Astrocyte of the hippocampus (primary cell): Measurements from ENCODE around the gene HIPK1.

Experiments
- DNase-seq: peaks from one replicate; pipeline ENCODE4 v3.0.0; 2011; ENCODE audit warnings: low read depth, low spot score

HIPK1 gene

DNA sequence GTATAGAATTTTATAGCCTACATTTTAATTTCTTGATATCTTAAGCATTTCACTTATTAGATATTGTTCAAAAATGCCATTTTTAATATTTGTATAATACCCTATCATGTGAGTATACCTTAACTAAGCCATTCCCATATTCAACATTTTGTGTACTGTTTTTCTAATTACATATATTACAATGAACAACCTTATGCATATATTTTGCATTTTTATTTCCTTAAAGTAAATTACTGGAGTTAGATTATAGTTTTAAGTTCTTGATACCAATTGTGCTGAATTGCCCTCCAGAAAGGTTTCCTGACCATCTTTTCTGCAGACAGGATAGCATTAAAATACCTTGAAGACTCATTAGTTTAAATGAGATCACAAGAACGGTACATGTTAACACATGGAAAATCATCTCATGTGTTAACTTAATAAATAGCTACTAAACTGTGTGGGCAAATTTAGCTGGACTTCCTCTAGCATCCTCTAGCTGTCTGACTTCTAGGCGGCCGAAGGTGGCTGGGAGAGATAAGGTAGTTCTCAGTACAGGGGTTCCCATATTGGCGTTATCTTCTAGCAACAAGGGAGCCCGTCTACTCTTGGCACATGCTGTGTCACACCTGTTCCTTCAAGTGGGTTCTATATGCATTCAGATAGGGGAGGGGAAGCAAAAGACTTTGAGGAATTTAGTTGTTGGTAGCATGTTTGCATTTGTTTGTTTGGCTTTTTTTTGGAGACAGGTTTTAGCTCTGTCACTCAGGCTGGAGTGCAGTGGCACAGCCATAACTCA is 15.0 kb upstream of the HIPK1 start:
- no peak for DNase-seq

- no peak for DNase-seq
Observed at GRCh38 chr1:113916974-113917373, 12.2 kb upstream of the HIPK1 start.

- no peak for DNase-seq
Observed at GRCh38 chr1:113917400-113918082, 11.6 kb upstream of the HIPK1 start.

DNA sequence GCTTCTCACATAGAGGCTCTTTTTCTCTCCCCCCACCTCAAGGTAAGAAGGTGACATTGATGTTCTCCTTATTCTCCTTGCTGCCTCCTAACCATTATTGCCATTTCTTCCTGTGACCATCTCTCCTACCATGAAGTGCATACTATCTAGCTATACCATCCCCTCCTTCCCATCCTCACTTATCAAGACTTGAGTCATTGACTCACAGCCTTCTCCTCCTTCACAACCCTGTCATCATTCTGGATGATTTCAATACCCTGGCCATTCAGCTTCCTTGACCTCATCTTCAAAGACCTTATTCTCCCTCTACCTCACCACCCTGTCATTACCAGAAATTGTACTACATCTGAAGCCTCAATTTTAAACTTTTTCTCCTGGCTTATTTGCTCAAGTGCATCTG is 10.9 kb upstream of the HIPK1 start:
- DNase-seq, result no peak

DNA sequence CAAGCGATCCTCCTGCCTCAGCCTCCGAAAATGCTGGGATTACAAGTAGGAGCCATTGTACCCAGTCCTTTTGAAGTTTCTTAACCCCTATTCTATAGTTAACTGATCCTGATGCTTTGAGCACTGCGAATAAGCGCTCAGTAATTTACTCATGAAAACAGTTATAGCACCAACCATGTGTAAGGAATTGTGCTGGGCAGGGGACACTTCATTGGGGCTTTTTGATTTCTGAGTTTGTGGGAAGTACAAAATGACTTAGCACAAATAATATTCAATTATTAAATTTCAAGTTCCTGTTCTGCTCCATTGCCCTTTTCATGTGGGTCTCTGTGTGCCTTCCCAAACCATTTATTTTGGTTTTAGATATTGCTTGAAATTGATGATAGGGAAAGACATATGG is 6.2 kb upstream of the HIPK1 start:
- no peak for DNase-seq

DNA sequence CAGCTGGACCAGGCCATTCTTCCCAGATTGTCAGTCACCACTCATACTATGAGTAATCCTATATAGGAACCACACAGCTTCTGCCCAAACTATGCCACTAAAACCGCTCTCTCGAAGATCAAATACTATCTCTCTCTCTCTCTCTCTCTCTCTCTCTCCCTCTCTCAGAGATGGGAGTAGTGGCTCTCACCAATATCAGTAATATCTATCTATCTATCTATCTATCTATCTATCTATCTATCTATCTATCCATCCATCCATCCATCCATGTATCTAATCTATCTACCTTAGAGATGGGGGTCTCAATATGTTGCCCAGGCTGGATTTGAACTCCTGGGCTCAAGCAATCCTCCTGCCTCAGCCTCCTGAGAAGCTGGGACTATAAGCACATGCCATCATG is 4.7 kb upstream of the HIPK1 start:
- no peak for DNase-seq

GRCh38 chr1:113928187-113928930 is 765 bp upstream of the HIPK1 start:
- peak; percentile 51 for DNase-seq

- DNase-seq, result peak; percentile 72
Observed at GRCh38 chr1:113929750-113930498, 800 bp downstream of the HIPK1 start.

DNA sequence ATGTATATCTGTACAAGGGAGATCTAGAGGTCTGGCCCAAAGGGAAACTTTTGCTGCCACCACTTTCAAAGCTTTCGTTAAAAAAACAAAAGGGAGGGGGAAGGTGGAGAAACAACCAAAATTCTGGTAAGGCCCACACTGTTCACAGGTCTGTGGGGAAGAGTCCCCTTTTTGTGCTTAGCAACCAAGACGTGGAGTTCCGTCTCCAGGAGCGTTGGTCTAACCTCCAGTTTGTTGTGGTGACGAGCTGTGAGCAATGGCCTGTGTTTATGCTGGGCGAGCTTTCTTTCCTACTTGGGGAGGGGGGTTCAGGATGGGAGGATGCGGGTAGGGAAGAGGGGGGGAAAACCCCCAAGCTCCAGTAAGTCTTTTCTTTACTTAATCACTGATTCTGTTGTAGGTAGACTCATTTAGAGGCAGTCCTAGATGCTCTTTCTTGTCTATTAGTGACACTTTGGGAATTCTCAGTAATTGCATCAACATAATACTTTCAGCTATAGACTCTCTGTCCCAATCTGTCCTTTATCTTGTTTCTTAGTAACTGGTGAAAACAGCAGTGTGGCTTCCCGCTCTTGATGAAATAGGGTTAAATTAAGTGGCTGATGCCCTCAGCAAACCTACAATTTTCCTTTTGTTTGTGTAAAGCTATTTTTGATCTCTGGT is 1.5 kb downstream of the HIPK1 start:
- peak; percentile 81 for DNase-seq

- DNase-seq, result peak; percentile 65
Observed at GRCh38 chr1:113931451-113931851, 2.3 kb downstream of the HIPK1 start.

DNA sequence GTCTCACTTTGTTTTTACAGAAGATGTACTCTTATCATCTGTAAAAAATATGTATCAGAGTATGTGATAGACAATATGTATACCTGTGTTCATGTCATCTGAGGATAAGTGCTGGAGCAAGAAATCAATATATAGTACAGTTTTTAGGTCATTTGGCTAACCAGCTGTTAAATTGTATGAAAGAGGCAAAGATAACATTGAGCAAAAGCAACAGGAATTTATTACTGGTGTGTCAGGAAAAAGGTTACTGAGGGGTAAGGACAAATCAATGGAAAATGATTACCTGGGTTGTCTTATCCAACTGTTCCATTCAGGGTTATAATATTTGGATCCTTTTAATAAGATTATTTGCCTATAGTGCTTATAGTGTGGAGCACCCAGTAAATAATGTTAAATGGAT is 4.9 kb downstream of the HIPK1 start:
- DNase-seq, result no peak

DNA sequence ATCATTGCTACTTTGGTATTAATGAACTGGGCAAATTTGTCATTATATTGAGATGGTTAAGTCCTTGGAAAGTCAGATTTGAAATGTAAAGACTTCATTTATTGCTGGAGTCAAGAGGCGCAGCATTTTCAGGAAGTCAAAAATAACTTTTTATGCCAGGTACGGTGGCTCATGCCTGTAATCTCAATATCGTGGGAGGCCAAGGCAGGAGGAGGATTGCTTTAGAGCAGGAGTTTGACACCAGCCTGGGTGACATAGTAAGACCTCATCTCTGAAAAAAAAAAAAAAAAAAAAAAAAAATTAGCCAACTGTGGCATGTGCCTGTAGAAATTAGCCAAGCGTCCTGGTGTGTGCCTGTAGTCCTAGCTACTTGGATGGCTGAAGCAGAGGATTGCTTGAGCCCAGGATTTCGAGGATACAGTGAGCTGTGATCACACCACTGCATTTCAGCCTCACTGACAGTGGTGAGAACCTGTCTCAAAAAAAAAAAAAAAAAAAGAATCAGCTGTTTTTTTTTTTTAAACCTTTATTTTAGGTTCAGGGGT is 5.5 kb downstream of the HIPK1 start:
- DNase-seq, result no peak

GRCh38 chr1:113935176-113935575 is 6.1 kb downstream of the HIPK1 start:
- no peak for DNase-seq

DNA sequence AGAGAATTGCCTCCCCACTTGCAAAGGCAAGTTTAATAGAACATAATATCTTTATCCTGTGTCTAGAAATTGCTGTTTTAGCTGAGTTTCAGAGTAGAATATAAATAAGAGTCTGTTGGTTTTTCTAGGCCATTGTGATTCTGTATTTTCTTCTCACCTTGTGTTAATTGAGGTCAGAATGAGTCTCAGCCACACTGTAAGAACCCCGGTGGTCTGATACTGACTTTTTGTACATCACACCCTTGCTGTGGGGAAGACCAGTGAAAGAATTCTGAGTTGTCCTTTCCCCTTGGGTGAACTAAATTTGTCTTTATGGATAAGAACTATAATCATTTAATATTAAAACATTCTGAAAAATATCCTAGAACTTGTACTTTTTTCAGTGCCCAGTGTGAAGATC is 6.8 kb downstream of the HIPK1 start:
- no peak for DNase-seq

GRCh38 chr1:113937146-113937545 is 8.0 kb downstream of the HIPK1 start:
- DNase-seq, result no peak

DNA sequence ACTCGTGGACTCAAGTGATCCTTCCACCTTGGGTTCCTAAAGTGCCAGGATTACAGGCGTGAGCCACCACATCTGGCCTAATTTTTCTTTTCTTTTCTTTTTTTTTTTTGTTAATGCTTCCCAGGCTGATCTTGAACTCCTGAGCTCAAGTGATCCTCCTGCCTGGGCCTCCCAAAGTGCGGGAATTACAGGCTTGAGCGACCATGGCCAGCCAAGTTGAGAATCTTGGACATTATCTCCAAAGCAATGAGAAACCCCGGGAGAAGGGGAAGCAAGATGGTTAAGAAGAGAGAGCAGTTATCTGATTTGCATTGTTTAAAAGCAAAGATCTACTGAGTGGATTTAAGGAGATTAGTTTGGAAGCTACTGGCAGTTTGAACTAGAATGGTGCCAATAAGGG is 9.1 kb downstream of the HIPK1 start:
- DNase-seq, result no peak

DNA sequence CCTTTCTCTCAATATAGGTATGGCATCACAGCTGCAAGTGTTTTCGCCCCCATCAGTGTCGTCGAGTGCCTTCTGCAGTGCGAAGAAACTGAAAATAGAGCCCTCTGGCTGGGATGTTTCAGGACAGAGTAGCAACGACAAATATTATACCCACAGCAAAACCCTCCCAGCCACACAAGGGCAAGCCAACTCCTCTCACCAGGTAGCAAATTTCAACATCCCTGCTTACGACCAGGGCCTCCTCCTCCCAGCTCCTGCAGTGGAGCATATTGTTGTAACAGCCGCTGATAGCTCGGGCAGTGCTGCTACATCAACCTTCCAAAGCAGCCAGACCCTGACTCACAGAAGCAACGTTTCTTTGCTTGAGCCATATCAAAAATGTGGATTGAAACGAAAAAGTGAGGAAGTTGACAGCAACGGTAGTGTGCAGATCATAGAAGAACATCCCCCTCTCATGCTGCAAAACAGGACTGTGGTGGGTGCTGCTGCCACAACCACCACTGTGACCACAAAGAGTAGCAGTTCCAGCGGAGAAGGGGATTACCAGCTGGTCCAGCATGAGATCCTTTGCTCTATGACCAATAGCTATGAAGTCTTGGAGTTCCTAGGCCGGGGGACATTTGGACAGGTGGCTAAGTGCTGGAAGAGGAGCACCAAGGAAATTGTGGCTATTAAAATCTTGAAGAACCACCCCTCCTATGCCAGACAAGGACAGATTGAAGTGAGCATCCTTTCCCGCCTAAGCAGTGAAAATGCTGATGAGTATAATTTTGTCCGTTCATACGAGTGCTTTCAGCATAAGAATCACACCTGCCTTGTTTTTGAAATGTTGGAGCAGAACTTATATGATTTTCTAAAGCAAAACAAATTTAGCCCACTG is 11.5 kb downstream of the HIPK1 start:
- no peak for DNase-seq

DNA sequence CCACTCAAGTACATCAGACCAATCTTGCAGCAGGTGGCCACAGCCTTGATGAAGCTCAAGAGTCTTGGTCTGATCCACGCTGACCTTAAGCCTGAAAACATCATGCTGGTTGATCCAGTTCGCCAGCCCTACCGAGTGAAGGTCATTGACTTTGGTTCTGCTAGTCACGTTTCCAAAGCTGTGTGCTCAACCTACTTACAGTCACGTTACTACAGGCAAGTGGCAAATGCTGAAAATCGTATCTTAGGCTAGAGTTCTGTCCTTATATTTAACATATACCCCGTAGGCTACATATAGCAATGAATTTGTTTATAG is 12.1 kb downstream of the HIPK1 start:
- no peak for DNase-seq

DNA sequence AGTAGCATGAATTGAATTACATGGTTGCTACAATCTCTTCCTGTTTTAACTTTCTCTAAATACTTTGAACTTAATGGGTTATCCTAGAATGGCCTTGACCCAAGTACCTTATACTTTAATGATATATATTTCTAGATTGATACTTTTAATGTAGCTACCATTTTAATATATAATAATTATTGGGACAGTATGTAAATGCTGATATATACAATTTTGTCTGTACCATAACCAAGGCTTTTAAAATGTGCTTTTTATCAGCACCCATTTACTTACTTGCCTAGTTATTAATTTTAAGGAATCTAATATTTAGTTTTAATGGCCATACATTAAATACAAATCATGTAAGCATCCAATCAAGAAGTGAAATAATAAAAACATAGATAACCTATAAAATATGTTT is 13.4 kb downstream of the HIPK1 start:
- no peak for DNase-seq
